Fibroblast of pulmonary artery (primary cell): Measurements from ENCODE around the gene GALNT9.

Experiments used
- DNase-seq: peaks from one replicate; pipeline ENCODE4 v3.0.0-alpha.2; 2010; ENCODE audit warnings: low read depth
- H3K4me3 ChIP-seq: replicated peaks from 2 replicates; pipeline ENCODE4 v1.5.1; 2011; ENCODE audit warnings: low read depth, mild to moderate bottlenecking, control low read depth, low read length, moderate library complexity
- TF ChIP-seq, protein P1 (sequence below): IDR thresholded peaks from 2 replicates; pipeline ENCODE4 v1.5.1; 2011; ENCODE audit warnings: mild to moderate bottlenecking, control low read depth, low read length, inconsistent platforms; ENCODE audit errors: missing control alignments

The GALNT9 gene

DNA sequence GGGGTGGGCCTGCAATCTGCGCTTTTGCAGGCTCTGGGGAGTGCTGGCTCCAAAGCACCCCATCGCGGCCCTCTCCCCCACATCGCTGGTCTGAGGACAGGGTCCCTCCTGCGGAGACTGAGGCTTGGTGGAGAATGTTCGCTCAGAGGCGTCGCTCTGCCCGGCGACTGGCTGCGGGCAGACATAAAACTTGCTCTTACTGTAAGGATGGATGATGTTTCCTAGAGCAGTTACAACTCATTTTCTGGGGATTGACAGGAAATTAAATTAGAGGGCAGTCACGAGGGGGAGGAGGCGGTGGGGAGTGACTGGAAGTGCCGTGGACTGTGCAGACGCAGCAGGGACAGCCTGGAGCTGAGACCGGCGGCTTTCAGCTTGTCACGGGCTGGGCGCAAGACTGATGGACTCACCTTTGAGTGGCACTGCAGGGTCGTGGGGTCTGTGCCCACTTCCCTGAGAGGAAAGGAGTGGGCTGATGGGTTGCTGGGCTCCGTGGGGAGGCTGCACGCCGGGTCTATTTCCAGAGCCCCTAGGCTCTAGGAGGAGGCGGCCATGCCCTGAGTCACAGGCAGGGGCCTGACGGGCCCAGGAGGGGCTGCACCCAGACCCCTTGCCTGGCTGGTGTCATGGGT, 152.4 kb downstream of the GALNT9 start:
- no peak for DNase-seq

DNA sequence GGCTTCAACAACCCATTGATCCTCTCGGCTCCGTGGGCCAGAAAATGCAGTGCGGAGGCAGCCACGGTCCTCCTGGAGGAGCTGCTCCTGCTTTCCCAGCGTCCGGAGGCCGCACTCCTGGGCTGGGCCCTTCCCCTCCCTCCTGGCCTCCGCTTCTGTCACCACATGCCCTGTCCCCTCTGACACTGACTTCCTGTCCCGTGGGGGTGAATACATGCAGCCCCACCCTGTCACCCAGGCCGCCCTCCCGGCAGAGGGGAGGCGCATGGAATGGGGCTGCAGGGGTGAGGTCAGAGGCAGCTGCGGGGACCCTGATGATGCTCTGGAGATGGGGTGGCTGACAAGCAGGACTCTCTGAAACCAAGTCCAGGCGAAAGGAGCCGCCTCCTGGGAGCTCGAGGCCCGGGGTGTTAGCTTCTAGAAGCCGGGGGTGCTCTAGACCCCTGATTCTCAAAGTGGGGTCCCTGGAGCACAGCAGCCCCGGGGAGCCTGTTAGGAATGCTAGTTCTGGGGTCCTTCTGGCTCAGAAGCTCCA, 152.9 kb downstream of the GALNT9 start:
- H3K4me3 ChIP-seq = no peak overlapping the region
- TF ChIP-seq, protein P1, sequence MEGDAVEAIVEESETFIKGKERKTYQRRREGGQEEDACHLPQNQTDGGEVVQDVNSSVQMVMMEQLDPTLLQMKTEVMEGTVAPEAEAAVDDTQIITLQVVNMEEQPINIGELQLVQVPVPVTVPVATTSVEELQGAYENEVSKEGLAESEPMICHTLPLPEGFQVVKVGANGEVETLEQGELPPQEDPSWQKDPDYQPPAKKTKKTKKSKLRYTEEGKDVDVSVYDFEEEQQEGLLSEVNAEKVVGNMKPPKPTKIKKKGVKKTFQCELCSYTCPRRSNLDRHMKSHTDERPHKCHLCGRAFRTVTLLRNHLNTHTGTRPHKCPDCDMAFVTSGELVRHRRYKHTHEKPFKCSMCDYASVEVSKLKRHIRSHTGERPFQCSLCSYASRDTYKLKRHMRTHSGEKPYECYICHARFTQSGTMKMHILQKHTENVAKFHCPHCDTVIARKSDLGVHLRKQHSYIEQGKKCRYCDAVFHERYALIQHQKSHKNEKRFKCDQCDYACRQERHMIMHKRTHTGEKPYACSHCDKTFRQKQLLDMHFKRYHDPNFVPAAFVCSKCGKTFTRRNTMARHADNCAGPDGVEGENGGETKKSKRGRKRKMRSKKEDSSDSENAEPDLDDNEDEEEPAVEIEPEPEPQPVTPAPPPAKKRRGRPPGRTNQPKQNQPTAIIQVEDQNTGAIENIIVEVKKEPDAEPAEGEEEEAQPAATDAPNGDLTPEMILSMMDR = no peak
- no peak for DNase-seq

More for the DNA sequence above, 152.4 kb downstream of the GALNT9 start:
- H3K4me3 ChIP-seq = no peak overlapping the region
- TF ChIP-seq, protein P1 = no peak

DNA sequence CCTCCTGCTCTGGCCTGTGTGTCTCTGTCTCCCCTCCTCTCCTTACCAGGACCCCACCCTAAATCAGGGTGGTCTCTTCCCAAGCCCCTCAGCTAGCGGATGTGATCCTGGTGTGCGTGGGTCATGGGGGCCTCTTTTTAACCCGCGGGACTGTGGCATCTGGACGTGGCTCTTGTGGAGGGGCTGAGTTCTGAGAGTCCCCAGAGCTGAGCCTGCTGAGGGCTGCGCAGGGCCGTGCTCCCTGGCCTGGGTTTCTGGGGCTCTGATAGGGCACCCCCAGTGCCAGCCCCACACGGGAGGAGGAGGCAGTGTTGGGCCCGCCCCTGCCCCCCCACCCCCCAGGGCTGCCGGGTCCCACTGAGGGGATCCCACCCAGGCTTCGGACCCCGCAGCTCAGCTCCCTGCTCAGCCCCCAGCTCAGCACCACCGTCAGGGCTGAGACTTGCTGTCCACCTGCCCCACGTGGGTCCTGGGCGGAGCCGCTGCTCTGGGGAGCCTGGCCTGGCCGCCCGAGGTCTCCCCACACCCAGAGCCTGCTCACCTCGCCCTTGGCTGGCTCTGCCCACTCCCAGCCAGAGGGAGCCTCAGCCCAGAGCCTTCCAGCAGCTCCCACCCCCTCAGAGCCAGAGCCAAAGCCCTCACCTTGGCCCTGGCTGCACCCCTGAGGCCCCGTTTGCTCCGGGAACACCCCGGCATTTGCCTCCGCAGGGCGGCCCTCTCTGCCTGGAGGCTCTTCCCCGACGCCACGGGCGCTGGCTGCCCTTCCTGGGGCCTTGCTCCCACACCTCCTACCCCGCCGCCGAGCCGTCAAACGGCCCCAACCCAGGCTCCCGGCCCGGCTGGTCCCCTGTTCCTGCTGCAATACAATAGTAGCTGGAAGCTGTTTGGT, 153.6 kb downstream of the GALNT9 start:
- no peak overlapping the region for H3K4me3 ChIP-seq
- TF ChIP-seq, protein P1 = no peak
- DNase-seq = no peak

DNA sequence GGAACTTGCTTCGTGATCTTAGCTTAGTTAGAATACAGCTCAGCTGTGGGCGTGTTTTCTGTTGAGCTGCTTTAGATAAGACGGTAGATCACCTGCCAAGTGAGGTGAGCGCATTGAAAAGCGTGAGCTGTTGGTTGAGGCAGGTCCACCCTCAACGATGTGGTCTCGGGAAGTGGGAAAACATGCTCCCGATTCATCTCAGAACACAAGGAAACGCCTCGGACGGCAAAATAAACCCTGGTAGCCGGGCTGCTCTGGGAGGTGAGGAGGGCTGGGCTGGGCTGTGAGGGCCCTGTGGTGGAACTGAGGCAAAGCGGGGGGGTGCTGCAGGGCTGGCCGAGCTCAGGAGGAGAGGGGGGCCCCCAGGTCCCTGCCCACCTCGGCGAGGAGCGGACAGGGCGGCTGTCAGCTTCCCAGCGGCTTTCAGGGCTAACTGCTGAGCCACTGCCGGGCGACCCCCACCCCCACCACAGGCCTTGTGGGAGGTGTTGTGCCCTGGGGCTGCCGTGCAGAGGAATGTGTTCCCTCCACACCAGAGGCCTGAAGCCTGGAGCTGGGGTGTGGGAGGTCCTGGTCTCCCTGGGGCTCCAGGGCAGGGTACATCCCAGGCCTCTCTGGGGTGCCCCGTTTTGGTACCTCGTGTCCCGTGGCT, 154.4 kb downstream of the GALNT9 start:
- TF ChIP-seq, protein P1 = no peak
- H3K4me3 ChIP-seq = no peak overlapping the region
- DNase-seq = no peak

DNA sequence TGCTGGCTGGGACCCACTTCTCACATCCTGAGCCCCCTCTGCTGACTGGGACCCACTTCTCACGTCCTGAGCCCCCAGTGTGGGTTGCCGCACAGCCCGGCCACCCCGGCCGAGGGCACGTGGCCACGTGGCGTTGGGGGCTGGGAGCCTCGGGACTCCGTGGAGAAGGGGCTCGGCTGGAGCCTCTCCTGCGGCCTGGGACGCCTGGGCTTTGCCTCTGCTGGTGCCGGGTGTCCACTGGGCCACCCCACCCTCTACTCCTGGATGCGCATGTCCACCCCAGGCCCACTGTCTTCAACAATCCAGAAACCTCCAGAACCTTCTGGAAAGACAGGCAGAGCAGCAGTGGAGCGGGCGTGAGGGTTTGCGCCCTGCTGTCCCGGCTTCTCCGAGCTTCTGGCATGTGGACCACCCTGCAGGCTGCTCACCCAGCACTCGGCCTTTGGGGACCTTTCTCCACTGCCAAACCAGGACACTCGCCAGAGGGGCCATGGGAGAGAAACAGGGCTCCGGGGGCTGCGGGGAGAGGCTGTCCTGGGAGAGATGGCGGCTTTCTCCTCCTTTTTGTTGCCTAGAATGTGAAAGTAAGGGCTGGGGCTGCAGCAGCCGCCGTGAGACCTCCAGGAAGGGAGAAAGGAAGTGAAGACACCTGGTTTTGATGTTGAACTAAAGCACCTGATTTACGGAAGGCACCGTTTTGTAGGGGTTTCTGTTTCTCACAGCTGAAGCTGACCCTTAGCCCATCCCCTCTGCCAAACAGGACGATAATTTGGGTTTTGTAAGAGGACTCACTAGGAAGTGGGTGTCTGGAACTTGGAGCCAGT, 155.2 kb downstream of the GALNT9 start:
- no peak for DNase-seq
- no peak overlapping the region for H3K4me3 ChIP-seq
- TF ChIP-seq, protein P1 = no peak
